ENCODE results near the gene ANKS1B. TPM values are rescaled to one million over a fixed set of nuclear protein-coding genes. Genes with fewer than 3 reads are reported as not detected.
"Not testable (repeated sequence)": the region's sequence is repeated elsewhere in the genome, so short reads cannot be mapped to it uniquely, and the experiment has no call there.

ANKS1B gene
- total RNA-seq, 2 experiments from 2014 or later = not detected

DNA sequence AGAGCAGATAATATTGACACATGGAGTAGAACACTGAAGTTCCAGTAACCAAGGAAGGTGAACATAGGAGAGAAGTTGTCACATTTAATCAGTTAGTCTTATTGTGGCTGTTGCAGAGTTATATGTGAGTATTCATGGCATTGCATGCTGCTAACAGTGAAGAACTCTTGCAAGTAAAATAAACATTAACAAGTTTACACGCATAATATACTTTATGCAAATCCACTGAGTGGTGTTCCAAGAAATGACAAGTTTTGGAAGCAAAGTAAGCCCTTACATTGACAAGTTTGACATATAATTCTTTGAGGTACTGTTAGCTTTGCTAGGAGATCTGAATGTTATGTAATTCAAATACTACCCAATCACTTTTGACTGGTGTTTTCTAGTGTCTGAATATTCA lies 125.6 kb downstream of the ANKS1B start:
- H3K9me3 Mint-ChIP-seq = no peaks in the 10 kb centered on the region
- H3K36me3 Mint-ChIP-seq = no peaks in the 10 kb centered on the region
- H3K27me3 Mint-ChIP-seq = no peaks in the 10 kb centered on the region
- no peak overlapping the region for H3K27ac Mint-ChIP-seq
- DNase-seq = no peak
- no peak overlapping the region for H3K4me3 Mint-ChIP-seq
- H3K4me1 Mint-ChIP-seq = no peaks in the 10 kb centered on the region

DNA sequence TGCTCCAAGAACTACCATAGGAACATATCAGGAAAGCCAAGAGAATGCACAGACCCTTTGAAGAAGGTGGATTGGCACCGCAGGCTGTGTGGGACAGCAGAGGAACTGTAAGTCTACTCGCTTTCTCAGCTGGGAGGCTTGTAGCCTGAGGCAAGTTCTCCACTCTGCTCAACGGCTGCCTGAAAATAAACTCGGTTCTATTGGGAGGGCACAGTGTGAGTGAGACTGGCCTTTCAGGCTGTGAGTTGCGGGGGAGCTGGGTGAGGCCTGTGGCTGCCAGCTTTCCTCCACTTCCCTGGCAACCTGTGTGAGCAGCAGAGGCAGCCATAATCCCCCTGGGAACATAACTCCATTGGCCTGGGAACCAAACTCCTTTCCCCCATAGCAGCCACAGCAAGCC lies 132.1 kb downstream of the ANKS1B start:
- peaks cover 1% of the 10 kb centered on the region for H3K9me3 Mint-ChIP-seq
- no peak for DNase-seq
- H3K27ac Mint-ChIP-seq = no peak overlapping the region
- no peaks in the 10 kb centered on the region for H3K4me1 Mint-ChIP-seq
- H3K36me3 Mint-ChIP-seq = no peaks in the 10 kb centered on the region
- no peak overlapping the region for H3K4me3 Mint-ChIP-seq
- H3K27me3 Mint-ChIP-seq = no peaks in the 10 kb centered on the region

DNA sequence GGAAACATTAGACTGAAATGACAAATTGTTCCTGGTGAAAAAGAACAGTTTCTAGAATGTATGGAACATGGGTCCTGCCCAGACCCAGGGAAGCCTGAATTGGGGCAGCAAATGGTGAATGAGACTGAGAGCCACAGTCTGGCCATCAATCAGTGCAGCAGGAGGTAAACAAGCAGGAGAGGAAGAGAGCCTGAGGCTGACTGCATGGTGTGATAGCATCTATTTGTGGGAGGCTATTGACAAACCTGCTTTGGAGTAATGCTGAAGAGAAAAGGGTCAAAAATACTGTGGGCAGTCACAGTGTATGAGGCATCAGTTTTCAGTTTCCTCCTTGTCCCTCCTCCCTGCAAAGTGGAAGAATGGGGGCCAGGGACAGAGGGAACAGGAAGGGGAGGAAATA lies 136.8 kb downstream of the ANKS1B start:
- no peak for DNase-seq
- H3K36me3 Mint-ChIP-seq = no peaks in the 10 kb centered on the region
- no peak overlapping the region for H3K27ac Mint-ChIP-seq
- no peaks in the 10 kb centered on the region for H3K4me1 Mint-ChIP-seq
- H3K27me3 Mint-ChIP-seq = no peaks in the 10 kb centered on the region
- no peak overlapping the region for H3K4me3 Mint-ChIP-seq
- H3K9me3 Mint-ChIP-seq = peaks cover 4% of the 10 kb centered on the region

DNA sequence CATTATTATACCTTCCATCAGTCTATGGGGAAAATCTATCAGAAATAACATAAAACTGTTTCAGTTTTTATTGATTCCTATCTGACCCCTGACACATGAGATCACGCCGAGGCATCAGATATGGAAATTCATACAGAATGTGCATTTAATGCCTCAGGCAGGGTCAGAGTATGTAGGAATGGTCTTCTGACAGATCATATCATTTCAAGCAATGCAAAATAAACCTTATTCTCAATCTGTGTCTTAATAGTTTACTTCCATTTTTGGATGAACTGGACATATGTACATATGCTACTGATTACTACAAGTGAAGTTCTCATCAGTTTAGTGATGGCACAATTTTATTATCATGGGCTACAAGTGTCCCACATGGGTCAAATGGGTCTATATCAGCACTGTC lies 150.0 kb downstream of the ANKS1B start:
- Mint-ChIP-seq H3K27me3 (no peaks in the 10 kb centered on the region), H3K36me3 (no peaks in the 10 kb centered on the region), H3K4me3 (no peak overlapping the region), H3K9me3 (no peaks in the 10 kb centered on the region), H3K27ac (no peak overlapping the region), H3K4me1 (no peaks in the 10 kb centered on the region)
- DNase-seq = no peak

DNA sequence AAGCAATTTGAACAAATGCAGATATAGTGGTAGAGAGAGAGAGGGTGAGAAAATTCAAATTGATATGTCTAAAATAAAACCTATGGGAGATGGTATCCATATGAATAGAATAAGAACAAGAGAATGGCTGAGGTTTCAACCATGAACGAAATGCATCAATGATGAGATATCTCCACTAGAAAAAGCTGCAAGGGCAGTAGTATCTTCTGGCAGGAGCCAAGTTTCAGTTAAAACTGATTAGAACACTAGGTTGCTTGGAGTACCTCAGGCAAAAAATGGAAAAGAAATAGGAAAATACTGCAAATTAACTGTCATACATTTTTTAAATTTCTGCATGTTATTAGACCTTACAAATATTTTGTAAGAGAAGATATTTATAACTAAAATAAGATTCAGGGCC lies 151.3 kb downstream of the ANKS1B start:
- no peaks in the 10 kb centered on the region for H3K9me3 Mint-ChIP-seq
- no peak overlapping the region for H3K4me3 Mint-ChIP-seq
- H3K27ac Mint-ChIP-seq = no peak overlapping the region
- DNase-seq = no peak
- H3K36me3 Mint-ChIP-seq = no peaks in the 10 kb centered on the region
- no peaks in the 10 kb centered on the region for H3K4me1 Mint-ChIP-seq
- H3K27me3 Mint-ChIP-seq = no peaks in the 10 kb centered on the region

DNA sequence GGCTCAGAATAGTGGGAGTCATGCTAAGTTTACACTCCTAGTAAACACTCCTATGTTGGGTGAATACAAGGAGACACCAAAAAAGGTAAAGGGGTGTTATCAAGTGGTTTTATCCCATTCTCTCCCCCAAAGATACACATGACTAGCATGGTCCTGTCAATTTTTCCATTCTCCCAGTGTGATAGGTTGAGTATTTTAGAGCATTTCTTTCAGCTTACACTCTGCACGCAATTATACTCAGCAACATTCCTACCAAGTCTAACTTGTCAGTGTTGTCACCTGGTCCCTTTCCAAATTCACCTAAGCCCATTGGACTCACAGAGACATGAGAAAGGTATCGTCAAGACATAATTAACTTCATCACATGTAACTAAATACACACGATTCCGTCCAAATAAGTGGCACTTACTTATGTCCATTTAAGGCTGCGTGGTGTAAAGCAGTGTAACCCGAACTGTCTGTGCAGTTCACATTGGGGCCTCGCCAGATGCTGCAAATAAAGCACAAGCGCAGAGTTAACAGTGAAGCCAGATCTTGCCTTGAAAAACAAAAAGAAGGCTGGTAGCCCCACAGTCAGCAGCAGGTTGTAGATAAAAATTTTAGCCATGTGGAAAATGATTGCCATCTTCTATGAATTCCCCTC lies 159.7 kb downstream of the ANKS1B start:
- Mint-ChIP-seq H3K27ac (no peak overlapping the region), H3K9me3 (no peaks in the 10 kb centered on the region), H3K4me1 (no peaks in the 10 kb centered on the region), H3K27me3 (no peaks in the 10 kb centered on the region), H3K36me3 (no peaks in the 10 kb centered on the region), H3K4me3 (no peak overlapping the region)
- no peak for DNase-seq

DNA sequence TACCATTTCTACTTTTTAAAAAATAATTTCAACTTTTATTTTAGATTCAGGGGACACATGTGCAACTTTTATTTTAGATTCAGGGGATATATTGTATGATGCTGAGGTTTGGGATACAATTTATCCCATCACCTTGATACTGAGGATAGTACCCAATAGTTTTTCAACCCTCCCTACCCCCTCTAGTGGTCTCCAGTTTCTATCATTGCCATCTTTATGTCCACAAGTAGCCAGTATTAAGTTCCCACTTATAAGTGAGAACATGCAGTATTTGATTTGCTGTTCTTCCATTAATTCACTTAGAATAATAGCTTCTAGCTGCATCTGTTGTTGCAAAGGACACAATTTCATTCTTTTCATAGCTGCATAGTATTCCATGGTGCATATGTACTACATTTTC lies 162.5 kb downstream of the ANKS1B start:
- Mint-ChIP-seq H3K4me1 (no peaks in the 10 kb centered on the region), H3K4me3 (no peak overlapping the region), H3K9me3 (no peaks in the 10 kb centered on the region), H3K27me3 (no peaks in the 10 kb centered on the region), H3K36me3 (no peaks in the 10 kb centered on the region), H3K27ac (no peak overlapping the region)
- DNase-seq = no peak

DNA sequence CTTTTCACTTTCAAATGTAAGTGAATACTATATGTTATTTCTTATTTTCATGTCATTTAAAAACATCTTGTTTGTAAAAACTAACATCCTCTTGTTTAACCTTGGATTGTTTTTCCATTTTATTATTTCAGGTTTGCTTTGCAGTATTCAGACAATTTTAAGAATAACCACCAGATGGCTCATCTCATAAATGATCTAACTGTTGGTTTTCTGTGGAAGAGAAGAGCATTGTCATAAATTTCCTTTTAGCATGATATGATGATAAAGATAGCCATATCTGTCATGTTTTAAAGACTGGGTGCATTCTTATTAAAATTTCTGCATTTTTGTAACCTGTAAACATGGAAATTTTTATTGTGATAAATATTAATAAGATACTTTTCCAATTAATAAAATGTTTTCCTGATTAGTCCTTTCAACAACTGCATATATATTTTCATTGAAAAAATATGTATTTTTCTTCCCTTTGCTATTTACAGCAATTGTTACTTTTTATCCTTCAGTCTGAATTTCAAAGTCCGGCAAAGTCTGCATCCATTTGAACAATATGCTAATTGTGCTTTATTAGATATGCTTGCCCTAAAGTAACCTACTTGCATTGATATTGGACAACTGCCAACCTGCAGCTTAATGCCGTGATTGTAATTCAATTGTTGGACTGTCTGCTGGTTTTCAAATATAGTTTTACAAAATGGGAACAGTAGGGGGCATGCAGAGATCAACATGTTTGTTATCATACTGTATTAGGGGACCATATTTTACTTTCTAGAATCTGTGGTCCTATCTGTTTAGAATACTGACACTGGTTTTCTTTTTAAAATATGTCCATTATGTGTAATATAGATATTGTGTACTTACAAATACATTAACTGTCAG lies 173.8 kb downstream of the ANKS1B start:
- no peaks in the 10 kb centered on the region for H3K27me3 Mint-ChIP-seq
- H3K27ac Mint-ChIP-seq = no peak overlapping the region
- no peak overlapping the region for H3K4me3 Mint-ChIP-seq
- H3K4me1 Mint-ChIP-seq = no peaks in the 10 kb centered on the region
- no peaks in the 10 kb centered on the region for H3K36me3 Mint-ChIP-seq
- H3K9me3 Mint-ChIP-seq = no peaks in the 10 kb centered on the region
- no peak for DNase-seq

DNA sequence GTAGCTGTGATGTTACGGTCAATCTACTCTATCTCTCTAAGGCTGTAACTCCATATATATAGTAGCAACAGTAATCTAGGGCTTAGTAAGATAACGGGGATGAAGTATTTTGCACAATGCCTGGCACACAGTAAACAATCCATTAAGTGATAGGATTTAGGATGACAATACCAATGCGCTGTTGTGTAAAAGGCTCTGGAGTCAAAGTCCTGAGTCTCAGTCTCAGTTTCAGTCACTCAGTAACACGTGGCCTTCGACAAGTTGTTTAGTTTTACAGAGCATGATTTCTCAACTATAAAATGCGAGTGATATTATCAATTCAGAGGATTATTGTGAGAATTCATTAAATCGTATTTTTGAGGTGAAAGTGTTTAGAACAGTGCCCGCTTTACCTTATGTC lies 174.8 kb downstream of the ANKS1B start:
- DNase-seq = no peak
- H3K27ac Mint-ChIP-seq = no peak overlapping the region
- no peaks in the 10 kb centered on the region for H3K27me3 Mint-ChIP-seq
- H3K36me3 Mint-ChIP-seq = no peaks in the 10 kb centered on the region
- H3K4me3 Mint-ChIP-seq = no peak overlapping the region
- no peaks in the 10 kb centered on the region for H3K9me3 Mint-ChIP-seq
- H3K4me1 Mint-ChIP-seq = no peaks in the 10 kb centered on the region

DNA sequence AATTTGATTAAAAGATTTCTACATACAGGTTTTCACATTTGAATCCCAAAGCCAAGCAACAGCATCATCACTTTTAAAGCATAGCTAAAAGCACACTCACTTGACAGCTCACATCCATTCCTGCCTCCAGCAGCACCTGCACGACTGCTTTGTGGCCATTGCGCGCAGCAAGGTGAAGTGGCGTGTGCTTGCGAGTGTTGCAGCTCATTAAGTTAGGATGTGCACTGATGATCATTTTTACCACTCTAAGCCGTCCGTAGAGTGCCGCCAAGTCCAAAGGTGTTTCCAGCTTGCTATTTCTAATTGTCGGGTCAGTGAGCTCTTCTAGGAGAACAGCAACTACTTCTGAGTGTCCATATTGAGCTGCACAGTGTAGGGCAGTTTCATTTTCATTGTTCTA lies 178.4 kb downstream of the ANKS1B start:
- Mint-ChIP-seq H3K27ac (no peak overlapping the region), H3K27me3 (no peaks in the 10 kb centered on the region), H3K4me1 (no peaks in the 10 kb centered on the region), H3K36me3 (no peaks in the 10 kb centered on the region), H3K9me3 (no peaks in the 10 kb centered on the region), H3K4me3 (no peak overlapping the region)
- DNase-seq = no peak

DNA sequence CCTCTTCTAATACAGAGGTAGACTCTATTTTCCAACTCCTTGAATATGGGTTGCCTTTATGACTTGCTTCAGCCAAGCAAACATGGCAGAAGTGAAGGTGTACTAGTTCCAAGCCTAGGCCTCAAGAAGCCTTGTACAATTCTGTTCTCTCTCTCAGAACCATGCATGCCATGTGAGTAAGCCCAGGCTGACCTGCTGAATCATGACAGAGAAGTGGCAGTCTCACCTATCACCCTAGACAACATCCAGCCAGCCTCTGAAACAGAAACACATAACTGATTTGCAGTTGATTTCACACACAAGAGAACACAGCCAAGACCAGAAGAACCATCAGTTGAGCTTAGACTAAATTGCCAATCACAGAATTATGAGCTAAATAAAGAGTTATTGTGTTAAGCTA lies 180.0 kb downstream of the ANKS1B start:
- no peak overlapping the region for H3K27ac Mint-ChIP-seq
- no peaks in the 10 kb centered on the region for H3K27me3 Mint-ChIP-seq
- no peaks in the 10 kb centered on the region for H3K4me1 Mint-ChIP-seq
- H3K9me3 Mint-ChIP-seq = no peaks in the 10 kb centered on the region
- no peak overlapping the region for H3K4me3 Mint-ChIP-seq
- no peak for DNase-seq
- H3K36me3 Mint-ChIP-seq = no peaks in the 10 kb centered on the region

DNA sequence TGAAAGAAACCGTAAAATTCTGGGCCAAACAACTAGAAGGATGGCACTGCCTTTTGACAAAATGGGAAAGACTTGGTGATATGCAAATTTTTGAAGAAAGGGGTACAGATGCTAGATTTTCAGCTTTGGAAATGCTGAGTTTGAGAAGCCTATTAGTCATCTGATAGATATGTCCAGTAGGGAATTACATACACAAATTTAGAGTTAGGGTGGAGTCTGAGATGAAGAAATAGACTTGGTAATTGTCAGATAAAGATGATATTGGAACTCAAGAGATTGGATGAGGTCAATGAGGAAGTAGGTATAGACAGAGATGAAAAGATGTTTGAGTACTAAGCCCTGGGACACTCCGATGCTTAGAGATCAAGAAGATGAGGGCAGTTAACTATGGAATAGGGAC lies 184.1 kb downstream of the ANKS1B start:
- Mint-ChIP-seq H3K9me3 (no peaks in the 10 kb centered on the region), H3K36me3 (no peaks in the 10 kb centered on the region), H3K27me3 (no peaks in the 10 kb centered on the region), H3K4me3 (no peak overlapping the region), H3K27ac (no peak overlapping the region), H3K4me1 (no peaks in the 10 kb centered on the region)
- no peak for DNase-seq

DNA sequence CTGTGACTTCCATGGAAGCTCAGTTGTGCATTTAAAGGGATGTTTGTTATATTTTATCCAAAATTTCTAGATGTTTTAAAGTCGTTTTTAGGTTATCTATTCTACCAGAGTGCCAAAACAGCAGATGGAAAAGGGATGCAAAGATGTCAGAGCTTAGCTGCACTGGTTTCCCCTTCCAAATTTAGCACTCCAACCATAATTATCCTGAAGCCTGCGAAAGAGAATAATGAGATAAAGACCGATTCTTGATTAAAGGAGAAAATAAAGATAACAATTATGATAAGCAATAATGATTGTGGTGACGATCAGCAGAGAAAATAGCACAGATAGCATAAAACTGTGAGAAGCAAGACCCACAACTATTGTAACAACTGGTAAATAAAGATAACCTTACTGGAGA lies 186.8 kb downstream of the ANKS1B start:
- not testable (repeated sequence) for H3K36me3 Mint-ChIP-seq, H3K27ac Mint-ChIP-seq, H3K4me3 Mint-ChIP-seq, DNase-seq, H3K9me3 Mint-ChIP-seq, H3K27me3 Mint-ChIP-seq, H3K4me1 Mint-ChIP-seq

DNA sequence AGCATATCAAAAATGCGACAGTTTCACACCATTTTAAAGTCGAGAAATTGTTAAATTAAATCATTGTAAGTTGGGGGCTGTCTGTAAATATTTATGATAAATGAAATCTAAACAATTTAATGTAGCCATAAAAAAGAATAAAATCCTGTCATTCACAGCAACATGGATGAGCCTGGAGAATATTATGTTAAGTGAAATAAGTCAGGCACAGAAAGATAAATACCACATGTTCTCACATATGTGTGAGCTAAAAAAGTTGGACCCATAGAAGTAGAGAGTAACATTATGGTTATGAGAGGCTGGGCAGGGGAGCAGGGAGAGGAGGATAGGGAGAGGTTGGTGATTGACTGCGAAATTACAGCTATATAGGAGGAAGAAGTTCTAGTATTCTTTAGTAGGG lies 201.3 kb downstream of the ANKS1B start:
- H3K4me3 Mint-ChIP-seq = no peak overlapping the region
- no peaks in the 10 kb centered on the region for H3K36me3 Mint-ChIP-seq
- no peaks in the 10 kb centered on the region for H3K4me1 Mint-ChIP-seq
- no peaks in the 10 kb centered on the region for H3K27me3 Mint-ChIP-seq
- DNase-seq = no peak
- H3K9me3 Mint-ChIP-seq = peaks cover 3% of the 10 kb centered on the region
- no peak overlapping the region for H3K27ac Mint-ChIP-seq

DNA sequence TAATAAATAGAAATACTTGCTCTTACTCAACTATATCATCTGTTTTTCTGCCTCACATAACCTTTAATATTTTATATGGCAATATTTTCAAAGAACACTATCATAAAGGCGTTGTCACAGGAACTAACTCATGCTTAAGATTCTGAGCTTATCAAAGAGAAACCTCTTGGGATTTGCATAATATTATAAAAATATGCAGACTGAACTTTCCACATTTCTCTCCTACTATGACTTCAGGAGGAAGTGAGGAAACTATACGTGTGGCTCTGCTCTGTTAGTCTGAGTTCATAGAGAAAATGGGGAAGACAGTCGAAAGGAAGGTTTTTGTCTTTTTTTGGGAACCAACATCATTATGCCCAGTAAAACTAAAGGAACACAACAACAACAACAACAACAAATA lies 212.5 kb downstream of the ANKS1B start:
- H3K4me3 Mint-ChIP-seq = no peak overlapping the region
- H3K36me3 Mint-ChIP-seq = no peaks in the 10 kb centered on the region
- H3K27ac Mint-ChIP-seq = no peak overlapping the region

DNA sequence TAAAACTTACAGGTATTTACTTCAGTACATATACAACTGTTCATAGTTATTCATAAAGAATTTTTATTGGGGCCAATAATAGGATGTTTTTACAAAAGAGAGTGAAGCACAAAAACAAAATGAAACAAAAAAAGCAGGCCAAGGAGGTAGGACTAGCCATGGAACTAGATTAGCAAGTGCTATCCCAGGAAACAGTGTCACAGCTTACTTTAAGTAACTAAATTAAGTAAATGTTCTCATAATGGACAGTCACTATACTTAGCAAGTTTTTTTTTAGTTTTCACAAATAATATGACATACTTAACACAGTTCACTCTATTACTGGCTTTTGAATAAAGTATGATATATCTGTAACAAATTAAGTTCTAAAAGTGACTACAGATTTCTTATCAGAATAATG lies 213.1 kb downstream of the ANKS1B start:
- Mint-ChIP-seq H3K27ac (no peak overlapping the region), H3K4me3 (no peak overlapping the region), H3K9me3 (peaks cover 2% of the 10 kb centered on the region), H3K36me3 (no peaks in the 10 kb centered on the region), H3K27me3 (no peaks in the 10 kb centered on the region), H3K4me1 (no peaks in the 10 kb centered on the region)
- DNase-seq = no peak

More for the DNA sequence above, 212.5 kb downstream of the ANKS1B start:
- no peak for DNase-seq
- Mint-ChIP-seq H3K9me3 (peaks cover 2% of the 10 kb centered on the region), H3K4me1 (no peaks in the 10 kb centered on the region), H3K27me3 (no peaks in the 10 kb centered on the region)
